GM23338 (cell line): Measurements from ENCODE around the gene USP3. TPM values are rescaled to one million over a fixed set of nuclear protein-coding genes. Genes with fewer than 3 reads are reported as not detected.

Experiments used
- ATAC-seq: fragments of 200-7000 bp; cut with Tn5 transposase; 3 replicates; pipeline ENCODE4 v1.9.1; 2020
- DNase-seq: peaks from one replicate; pipeline ENCODE4 v3.0.0-alpha.2; 2015; ENCODE audit warnings: low spot score
- H2AFZ ChIP-seq: fragments of 200-600 bp; sonication (generic); 2 replicates; pipeline ENCODE4 v1.8.0; 2016; ENCODE audit warnings: antibody characterized with exemption, mild to moderate bottlenecking, moderate library complexity
- H3F3A ChIP-seq: fragments of 200-600 bp; sonication (generic); replicated peaks from 2 replicates; pipeline ENCODE4 v1.8.0; 2017; ENCODE audit warnings: antibody characterized with exemption, mixed run types, low read depth
- H3K27ac ChIP-seq: fragments of 200-600 bp; sonication (generic); 2 replicates; pipeline ENCODE4 v1.6.1; 2016; ENCODE audit warnings: low read depth
- H3K27me3 ChIP-seq: fragments of 200-600 bp; sonication (generic); 2 replicates; pipeline ENCODE4 v1.8.0; 2016; ENCODE audit warnings: mild to moderate bottlenecking, mixed run types, moderate library complexity; ENCODE audit not compliant: insufficient read depth
- H3K36me3 ChIP-seq: fragments of 200-600 bp; sonication (generic); 2 replicates; pipeline ENCODE4 v1.8.0; 2016; ENCODE audit warnings: mild to moderate bottlenecking; ENCODE audit not compliant: insufficient read depth
- H3K4me1 ChIP-seq: fragments of 200-600 bp; sonication (generic); 2 replicates; pipeline ENCODE4 v1.8.0; 2016; ENCODE audit warnings: mild to moderate bottlenecking, moderate library complexity; ENCODE audit not compliant: insufficient read depth
- H3K4me2 ChIP-seq: fragments of 200-600 bp; sonication (generic); 2 replicates; pipeline ENCODE4 v1.7.1; 2017; ENCODE audit warnings: mixed run types
- H3K4me3 ChIP-seq: fragments of 200-600 bp; sonication (generic); 2 replicates; pipeline ENCODE4 v1.6.1; 2016; ENCODE audit warnings: mixed run types
- H3K79me2 ChIP-seq: fragments of 200-600 bp; sonication (generic); replicated peaks from 2 replicates; pipeline ENCODE4 v1.8.0; 2017; ENCODE audit warnings: mild to moderate bottlenecking; ENCODE audit not compliant: insufficient read depth
- H3K9me2 ChIP-seq: fragments of 200-600 bp; sonication (generic); 2 replicates; pipeline ENCODE4 v1.8.0; 2017; ENCODE audit not compliant: insufficient read depth
- H4K20me1 ChIP-seq: fragments of 200-600 bp; sonication (generic); replicated peaks from 2 replicates; pipeline ENCODE4 v1.8.0; 2017; ENCODE audit warnings: mild to moderate bottlenecking; ENCODE audit not compliant: insufficient read depth
- H3K27ac Mint-ChIP-seq: 2 replicates; pipeline ENCODE4 v1.8.0; 2020; ENCODE audit warnings: inconsistent platforms, mild to moderate bottlenecking, moderate library complexity, mixed read lengths
- H3K27me3 Mint-ChIP-seq: 3 replicates; pipeline ENCODE4 v1.8.0; 2022; ENCODE audit warnings: low read depth, mild to moderate bottlenecking, moderate library complexity, mixed read lengths, inconsistent platforms; ENCODE audit not compliant: insufficient read depth, poor library complexity
- H3K36me3 Mint-ChIP-seq: 3 replicates; pipeline ENCODE4 v1.8.0; 2021; ENCODE audit warnings: low read depth, mild to moderate bottlenecking, inconsistent platforms, moderate library complexity, mixed read lengths
- H3K4me1 Mint-ChIP-seq: 3 replicates; pipeline ENCODE4 v1.8.0; 2020; ENCODE audit warnings: mild to moderate bottlenecking, inconsistent platforms, mixed read lengths
- H3K4me3 Mint-ChIP-seq: 3 replicates; pipeline ENCODE4 v1.8.0; 2021; ENCODE audit warnings: moderate library complexity, mild to moderate bottlenecking, inconsistent platforms, mixed read lengths
- H3K9me3 Mint-ChIP-seq: 3 replicates; pipeline ENCODE4 v1.8.0; 2020; ENCODE audit warnings: moderate library complexity, mild to moderate bottlenecking, inconsistent platforms, mixed read lengths
- CREB1 ChIP-seq: fragments of 250-450 bp; sonication (Bioruptor Pico); IDR thresholded peaks from 2 replicates; pipeline ENCODE4 v1.5.0; 2020; ENCODE audit warnings: low read depth, mild to moderate bottlenecking, moderate library complexity
- EZH2 ChIP-seq: fragments of 200-600 bp; sonication (generic); IDR thresholded peaks from one replicate; pipeline ENCODE4 v1.8.0; 2017; ENCODE audit warnings: antibody characterized with exemption, mild to moderate bottlenecking, low read depth; ENCODE audit not compliant: unreplicated experiment
- EZH2phosphoT487 ChIP-seq: fragments of 200-600 bp; sonication (generic); IDR thresholded peaks from one replicate; pipeline ENCODE4 v1.8.1; 2018; ENCODE audit warnings: antibody characterized with exemption; ENCODE audit not compliant: unreplicated experiment
- JUNB ChIP-seq: IDR thresholded peaks from one replicate; pipeline ENCODE4 v1.6.1; 2016; ENCODE audit warnings: antibody characterized with exemption; ENCODE audit not compliant: unreplicated experiment
- NANOG ChIP-seq: IDR thresholded peaks from 2 replicates; pipeline ENCODE4 v1.6.1; 2016; ENCODE audit warnings: antibody characterized with exemption, borderline replicate concordance
- POLR2AphosphoS5 ChIP-seq: IDR thresholded peaks from 2 replicates; pipeline ENCODE4 v1.6.1; 2016; ENCODE audit warnings: antibody characterized with exemption, low read depth
- STAT1 ChIP-seq: IDR thresholded peaks from one replicate; pipeline ENCODE4 v1.6.1; 2016; ENCODE audit warnings: antibody characterized with exemption; ENCODE audit not compliant: unreplicated experiment
- ZNF114 ChIP-seq: fragments of 250-450 bp; sonication (Bioruptor Pico); IDR thresholded peaks from 2 replicates; pipeline ENCODE4 v1.5.0; 2020; ENCODE audit warnings: mild to moderate bottlenecking, moderate library complexity
- ZNF331 ChIP-seq: fragments of 250-450 bp; sonication (Bioruptor Pico); IDR thresholded peaks from 2 replicates; pipeline ENCODE4 v1.5.0; 2020; ENCODE audit warnings: low read depth, mild to moderate bottlenecking, moderate library complexity
- polyA plus RNA-seq: library from polyadenylated mRNA; unstranded; fragments of >200 nt; fragmentation: Nextera tagmentation; extraction: Ambion mirVana; gene quantifications from 2 replicates; pipeline ENCODE4 v1.2.1, GENCODE V29; 2016
- total RNA-seq: library from RNA; depleted of rRNA; stranded (reverse); fragments of >200 nt; shearing (Covaris generic); gene quantifications from 2 replicates; pipeline ENCODE4 v1.2.3, GENCODE V29; 2014
- TF ChIP-seq, protein P1 (sequence below), 2 experiments: fragments of 200-600 bp in 1 of 2; sonication (generic) in 1 of 2; conservative IDR thresholded peaks; 2 replicates each; pipeline versions ENCODE4 v1.5.1 to v1.6.1; 2016 to 2017; ENCODE audit warnings: antibody characterized with exemption in 2 of 2, low read depth in 2 of 2, mild to moderate bottlenecking in 2 of 2, moderate library complexity in 1 of 2
- TF ChIP-seq, protein P2 (sequence below): IDR thresholded peaks from one replicate; pipeline ENCODE4 v1.6.1; 2018; ENCODE audit warnings: antibody characterized with exemption; ENCODE audit not compliant: unreplicated experiment
- TF ChIP-seq, protein P3 (sequence below): IDR thresholded peaks from 2 replicates; pipeline ENCODE4 v1.6.1; 2016; ENCODE audit warnings: antibody characterized with exemption

USP3 gene
- total and polyA plus RNA-seq, 2 experiments from 2014 or later: 9.7 to 9.9 TPM

DNA sequence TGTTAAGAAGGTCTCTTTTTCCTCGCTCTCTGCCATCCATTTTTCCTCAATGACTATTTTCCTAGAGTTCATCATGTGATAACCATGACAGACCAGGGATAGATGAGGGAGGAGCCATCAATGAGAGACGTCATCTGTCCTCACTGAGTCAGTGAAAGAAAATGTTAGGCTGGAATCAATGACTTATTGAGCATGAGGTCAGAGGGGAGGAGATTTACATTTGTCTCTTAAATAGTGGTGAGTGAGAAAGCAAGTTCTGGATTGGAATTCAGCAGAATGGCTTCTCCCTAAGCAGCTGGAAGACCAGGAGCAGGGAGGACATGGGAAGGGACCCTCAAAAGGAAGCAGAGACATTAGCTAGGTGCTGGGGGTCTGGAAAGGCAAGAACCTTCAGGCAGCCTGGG is 28.2 kb upstream of the USP3 start:
- ATAC-seq: no peak
- Mint-ChIP-seq H3K27me3 (peaks cover 5% of the 10 kb centered on the region), H3K27ac (no peak overlapping the region), H3K9me3 (peaks cover 10% of the 10 kb centered on the region; the same call in 2 of the 3 replicates), H3K4me3 (no peak overlapping the region), H3K36me3 (peaks cover 6% of the 10 kb centered on the region; the same call in 2 of the 3 replicates), H3K4me1 (peaks cover 24% of the 10 kb centered on the region)
- Histone ChIP-seq H3K4me3 (no peak overlapping the region), H3K36me3 (no peaks in the 10 kb centered on the region), H3F3A (no peaks in the 10 kb centered on the region), H3K79me2 (no peaks in the 10 kb centered on the region), H2AFZ (no peak overlapping the region), H3K4me1 (0 out of 2 replicates have a peak, but pooled peaks cover 10% of the 10 kb centered on the region), H3K4me2 (no peak overlapping the region), H3K27me3 (no peaks in the 10 kb centered on the region), H4K20me1 (no peaks in the 10 kb centered on the region), H3K27ac (no peak overlapping the region), H3K9me2 (no peaks in the 10 kb centered on the region)
- DNase-seq: no peak
- no peak for TF ChIP-seq ZNF331 (CRISPR knock-in tag)
- no peak for TF ChIP-seq CREB1 (CRISPR knock-in tag)
- TF ChIP-seq NANOG: no peak
- TF ChIP-seq JUNB: no peak
- TF ChIP-seq, protein P1, sequence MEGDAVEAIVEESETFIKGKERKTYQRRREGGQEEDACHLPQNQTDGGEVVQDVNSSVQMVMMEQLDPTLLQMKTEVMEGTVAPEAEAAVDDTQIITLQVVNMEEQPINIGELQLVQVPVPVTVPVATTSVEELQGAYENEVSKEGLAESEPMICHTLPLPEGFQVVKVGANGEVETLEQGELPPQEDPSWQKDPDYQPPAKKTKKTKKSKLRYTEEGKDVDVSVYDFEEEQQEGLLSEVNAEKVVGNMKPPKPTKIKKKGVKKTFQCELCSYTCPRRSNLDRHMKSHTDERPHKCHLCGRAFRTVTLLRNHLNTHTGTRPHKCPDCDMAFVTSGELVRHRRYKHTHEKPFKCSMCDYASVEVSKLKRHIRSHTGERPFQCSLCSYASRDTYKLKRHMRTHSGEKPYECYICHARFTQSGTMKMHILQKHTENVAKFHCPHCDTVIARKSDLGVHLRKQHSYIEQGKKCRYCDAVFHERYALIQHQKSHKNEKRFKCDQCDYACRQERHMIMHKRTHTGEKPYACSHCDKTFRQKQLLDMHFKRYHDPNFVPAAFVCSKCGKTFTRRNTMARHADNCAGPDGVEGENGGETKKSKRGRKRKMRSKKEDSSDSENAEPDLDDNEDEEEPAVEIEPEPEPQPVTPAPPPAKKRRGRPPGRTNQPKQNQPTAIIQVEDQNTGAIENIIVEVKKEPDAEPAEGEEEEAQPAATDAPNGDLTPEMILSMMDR (conservative IDR thresholded peaks at IDR 0.05; ENCODE audit: low read depth in 2 of 2): no peak
- no peak for TF ChIP-seq ZNF114 (CRISPR knock-in tag)
- no peak for TF ChIP-seq EZH2
- TF ChIP-seq STAT1: no peak
- TF ChIP-seq, protein P2, sequence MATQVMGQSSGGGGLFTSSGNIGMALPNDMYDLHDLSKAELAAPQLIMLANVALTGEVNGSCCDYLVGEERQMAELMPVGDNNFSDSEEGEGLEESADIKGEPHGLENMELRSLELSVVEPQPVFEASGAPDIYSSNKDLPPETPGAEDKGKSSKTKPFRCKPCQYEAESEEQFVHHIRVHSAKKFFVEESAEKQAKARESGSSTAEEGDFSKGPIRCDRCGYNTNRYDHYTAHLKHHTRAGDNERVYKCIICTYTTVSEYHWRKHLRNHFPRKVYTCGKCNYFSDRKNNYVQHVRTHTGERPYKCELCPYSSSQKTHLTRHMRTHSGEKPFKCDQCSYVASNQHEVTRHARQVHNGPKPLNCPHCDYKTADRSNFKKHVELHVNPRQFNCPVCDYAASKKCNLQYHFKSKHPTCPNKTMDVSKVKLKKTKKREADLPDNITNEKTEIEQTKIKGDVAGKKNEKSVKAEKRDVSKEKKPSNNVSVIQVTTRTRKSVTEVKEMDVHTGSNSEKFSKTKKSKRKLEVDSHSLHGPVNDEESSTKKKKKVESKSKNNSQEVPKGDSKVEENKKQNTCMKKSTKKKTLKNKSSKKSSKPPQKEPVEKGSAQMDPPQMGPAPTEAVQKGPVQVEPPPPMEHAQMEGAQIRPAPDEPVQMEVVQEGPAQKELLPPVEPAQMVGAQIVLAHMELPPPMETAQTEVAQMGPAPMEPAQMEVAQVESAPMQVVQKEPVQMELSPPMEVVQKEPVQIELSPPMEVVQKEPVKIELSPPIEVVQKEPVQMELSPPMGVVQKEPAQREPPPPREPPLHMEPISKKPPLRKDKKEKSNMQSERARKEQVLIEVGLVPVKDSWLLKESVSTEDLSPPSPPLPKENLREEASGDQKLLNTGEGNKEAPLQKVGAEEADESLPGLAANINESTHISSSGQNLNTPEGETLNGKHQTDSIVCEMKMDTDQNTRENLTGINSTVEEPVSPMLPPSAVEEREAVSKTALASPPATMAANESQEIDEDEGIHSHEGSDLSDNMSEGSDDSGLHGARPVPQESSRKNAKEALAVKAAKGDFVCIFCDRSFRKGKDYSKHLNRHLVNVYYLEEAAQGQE: no peak
- no peak for TF ChIP-seq POLR2AphosphoS5
- TF ChIP-seq EZH2phosphoT487: no peak

DNA sequence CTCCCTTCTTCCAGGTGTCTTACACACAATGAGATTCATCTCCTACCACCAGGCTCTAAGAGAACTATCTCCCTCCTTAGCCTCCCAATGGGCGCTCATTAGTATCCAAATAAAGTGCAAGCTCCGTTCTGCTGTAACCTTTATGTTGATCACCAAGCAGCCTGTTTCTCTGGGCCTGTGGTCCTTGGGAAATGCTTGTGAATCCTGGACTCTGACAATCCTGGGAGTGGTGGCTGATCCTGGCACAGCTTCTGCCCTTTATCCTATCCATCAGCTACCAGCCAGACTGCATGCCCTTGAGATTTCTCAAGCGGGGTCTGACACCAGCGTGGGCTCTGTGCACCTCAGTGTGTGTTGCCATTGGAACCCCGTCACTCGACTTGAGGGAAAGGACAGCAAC is 26.1 kb upstream of the USP3 start:
- Mint-ChIP-seq H3K36me3 (peaks cover 6% of the 10 kb centered on the region; the same call in 2 of the 3 replicates), H3K4me1 (peaks cover 31% of the 10 kb centered on the region), H3K4me3 (no peak overlapping the region), H3K27ac (no peak overlapping the region), H3K27me3 (peaks cover 5% of the 10 kb centered on the region), H3K9me3 (peaks cover 10% of the 10 kb centered on the region; the same call in 2 of the 3 replicates)
- no peak for TF ChIP-seq POLR2AphosphoS5
- TF ChIP-seq EZH2phosphoT487: no peak
- TF ChIP-seq, protein P2: no peak
- TF ChIP-seq, protein P3, sequence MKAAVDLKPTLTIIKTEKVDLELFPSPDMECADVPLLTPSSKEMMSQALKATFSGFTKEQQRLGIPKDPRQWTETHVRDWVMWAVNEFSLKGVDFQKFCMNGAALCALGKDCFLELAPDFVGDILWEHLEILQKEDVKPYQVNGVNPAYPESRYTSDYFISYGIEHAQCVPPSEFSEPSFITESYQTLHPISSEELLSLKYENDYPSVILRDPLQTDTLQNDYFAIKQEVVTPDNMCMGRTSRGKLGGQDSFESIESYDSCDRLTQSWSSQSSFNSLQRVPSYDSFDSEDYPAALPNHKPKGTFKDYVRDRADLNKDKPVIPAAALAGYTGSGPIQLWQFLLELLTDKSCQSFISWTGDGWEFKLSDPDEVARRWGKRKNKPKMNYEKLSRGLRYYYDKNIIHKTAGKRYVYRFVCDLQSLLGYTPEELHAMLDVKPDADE: no peak
- peaks cover 13% of the 10 kb centered on the region for H3K4me1 ChIP-seq
- no peaks in the 10 kb centered on the region for H3K79me2 ChIP-seq
- no peak overlapping the region for H3K27ac ChIP-seq
- H3K27me3 ChIP-seq: no peaks in the 10 kb centered on the region
- no peak overlapping the region for H3K4me3 ChIP-seq
- H3K9me2 ChIP-seq: no peaks in the 10 kb centered on the region
- H3K36me3 ChIP-seq: no peaks in the 10 kb centered on the region
- ATAC-seq: no peak
- H3F3A ChIP-seq: no peaks in the 10 kb centered on the region
- DNase-seq: no peak
- H4K20me1 ChIP-seq: no peaks in the 10 kb centered on the region
- peak overlapping the region; percentile 45; the same call in 1 of the 2 replicates for H2AFZ ChIP-seq
- no peak overlapping the region for H3K4me2 ChIP-seq
